Endothelial cell of umbilical vein (primary cell): ENCODE results near the gene HSP90AA1. TPM values are rescaled to one million over a fixed set of nuclear protein-coding genes. Genes with fewer than 3 reads are reported as not detected.

Experiments used
- BruUV-seq: library from RNA; stranded (reverse); fragments of 400-500 nt; replicated peaks from 2 replicates; lab custom pipeline; 2021; lab: Mats Ljungman, UMichigan
- CTCF ChIA-PET: fragments of 300-600, 350-600 bp; sonication (Branson Sonifier 250); formaldehyde crosslinking; loops from one replicate; lab custom pipeline; 2021; ENCODE audit warnings: antibody characterized with exemption, inconsistent platforms; lab: Charles Lee
- POLR2A ChIA-PET: fragments of 300-600, 350-600 bp; sonication (Branson Sonifier 250); formaldehyde crosslinking; loops from one replicate; lab custom pipeline; 2021; ENCODE audit warnings: antibody characterized with exemption, inconsistent platforms; lab: Charles Lee
- DNase-seq: peaks from one replicate; pipeline ENCODE4 v3.0.0-alpha.2; 2011; ENCODE audit warnings: low read depth, low spot score
- FAIRE-seq: peaks from 2 replicates; lab custom pipeline; 2011; peaks lifted over from hg19 to GRCh38; lab: Jason Lieb, UNC
- H2AFZ ChIP-seq: 2 replicates; pipeline ENCODE4 v1.6.0; 2012; ENCODE audit warnings: low read depth, low read length, control low read depth, inconsistent platforms
- H3K27ac ChIP-seq: 2 replicates; pipeline ENCODE4 v1.5.1; 2011; ENCODE audit warnings: low read depth, mild to moderate bottlenecking, control low read depth, low read length, moderate library complexity; ENCODE audit not compliant: insufficient read depth
- H3K27me3 ChIP-seq, 2 experiments: 2 replicates each; pipeline versions ENCODE4 v1.6.0 to v1.6.1; 2011; ENCODE audit warnings: low read length in 2 of 2, mixed read lengths in 1 of 2; ENCODE audit not compliant: control insufficient read depth in 2 of 2, insufficient read depth in 2 of 2
- H3K36me3 ChIP-seq, 2 experiments: 2 replicates in 1 of 2; 3 replicates in 1 of 2; pipeline ENCODE4 v1.5.1; 2011; ENCODE audit warnings: low read length in 2 of 2, mild to moderate bottlenecking in 1 of 2, moderate library complexity in 1 of 2; ENCODE audit not compliant: control insufficient read depth in 2 of 2, insufficient read depth in 2 of 2; ENCODE audit errors: extremely low read depth in 1 of 2
- H3K4me1 ChIP-seq: 3 replicates; pipeline ENCODE4 v1.5.1; 2011; ENCODE audit warnings: mild to moderate bottlenecking, low read length; ENCODE audit not compliant: control insufficient read depth, insufficient read depth; ENCODE audit errors: extremely low read depth
- H3K4me2 ChIP-seq: 2 replicates; pipeline ENCODE4 v1.6.1; 2011; ENCODE audit warnings: low read length, control low read depth, mixed read lengths; ENCODE audit not compliant: insufficient read depth
- H3K4me3 ChIP-seq, 3 experiments: fragments of 200-600 bp in 1 of 3; sonication (generic), shearing (Covaris generic) in 1 of 3; replicated peaks in 1 of 3; 2 replicates each; pipeline ENCODE4 v1.5.1; 2011 to 2016; ENCODE audit warnings: control low read depth in 3 of 3, low read length in 3 of 3, mild to moderate bottlenecking in 2 of 3, inconsistent platforms in 1 of 3, low read depth in 1 of 3, moderate library complexity in 1 of 3; ENCODE audit not compliant: insufficient read depth in 1 of 3
- H3K79me2 ChIP-seq: 2 replicates; pipeline ENCODE4 v1.6.0; 2012; ENCODE audit warnings: low read length, inconsistent platforms; ENCODE audit not compliant: control insufficient read depth, insufficient read depth
- H3K9ac ChIP-seq: replicated peaks from 2 replicates; pipeline ENCODE3; 2011; ENCODE audit warnings: low read length, control low read depth; ENCODE audit not compliant: insufficient read depth; ENCODE audit errors: extremely low read depth
- H3K9me1 ChIP-seq: replicated peaks from 3 replicates; pipeline ENCODE4 v1.6.0; 2011; ENCODE audit warnings: mild to moderate bottlenecking, low read length; ENCODE audit not compliant: control insufficient read depth, insufficient read depth; ENCODE audit errors: extremely low read depth
- H3K9me3 ChIP-seq: replicated peaks from 2 replicates; pipeline ENCODE4 v1.5.1; 2012; ENCODE audit warnings: low read length, inconsistent platforms; ENCODE audit not compliant: control insufficient read depth, insufficient read depth
- H4K20me1 ChIP-seq: replicated peaks from 2 replicates; pipeline ENCODE3; 2011; ENCODE audit warnings: mild to moderate bottlenecking, low read length; ENCODE audit not compliant: control insufficient read depth, insufficient read depth; ENCODE audit errors: extremely low read depth
- CTCF ChIP-seq, 2 donors: IDR thresholded peaks; 1 replicate in 1 of 2; 2 replicates in 1 of 2; pipeline ENCODE4 v1.5.1; 2011; ENCODE audit warnings: low read length in 2 of 2, mild to moderate bottlenecking in 2 of 2, moderate library complexity in 2 of 2, control low read depth in 1 of 2, inconsistent platforms in 1 of 2, low read depth in 1 of 2; ENCODE audit not compliant: insufficient read depth in 1 of 2; ENCODE audit errors: extremely low read depth in 1 of 2
- EZH2 ChIP-seq: IDR thresholded peaks from 2 replicates; pipeline ENCODE4 v1.6.1; 2012; ENCODE audit warnings: borderline replicate concordance, low read depth, mild to moderate bottlenecking, moderate library complexity, low read length, inconsistent platforms; ENCODE audit not compliant: severe bottlenecking
- FOS ChIP-seq: IDR thresholded peaks from 2 replicates; pipeline ENCODE4 v1.6.1; 2011; ENCODE audit warnings: mild to moderate bottlenecking, low read length, moderate library complexity, borderline replicate concordance; ENCODE audit not compliant: insufficient read depth
- GATA2 ChIP-seq: IDR thresholded peaks from 2 replicates; pipeline ENCODE4 v1.7.0; 2011; ENCODE audit warnings: low read depth, mild to moderate bottlenecking, moderate library complexity, mixed read lengths, low read length; ENCODE audit not compliant: insufficient read length, insufficient read depth
- JUN ChIP-seq: IDR thresholded peaks from 2 replicates; pipeline ENCODE4 v1.6.1; 2011; ENCODE audit warnings: borderline replicate concordance, low read depth; ENCODE audit not compliant: insufficient read length, insufficient read depth
- MAX ChIP-seq: IDR thresholded peaks from 2 replicates; pipeline ENCODE4 v1.6.1; 2011; ENCODE audit not compliant: insufficient read depth, insufficient read length
- MYC ChIP-seq: IDR thresholded peaks from one replicate; pipeline ENCODE4 v1.6.1; 2011; ENCODE audit warnings: mild to moderate bottlenecking, low read depth, low read length
- POLR2A ChIP-seq: IDR thresholded peaks from 2 replicates; pipeline ENCODE4 v1.6.1; 2012; ENCODE audit warnings: low read depth, mild to moderate bottlenecking, control low read depth, low read length
- POLR2AphosphoS5 ChIP-seq: IDR thresholded peaks from 2 replicates; pipeline ENCODE4 v1.6.1; 2012; ENCODE audit warnings: low read depth, mild to moderate bottlenecking, control low read depth, low read length, moderate library complexity; ENCODE audit not compliant: insufficient read depth
- dilution Hi-C: fragments of 300-500 bp; cut with MboI; formaldehyde crosslinking; loops from one replicate; pipeline ENCODE4 v1.15.0; 2019; ENCODE audit warnings: low sequenced_read_pairs; ENCODE audit not compliant: extremely low pct_ligation_motif_present
- intact Hi-C: fragments of 100-400 bp; cut with micrococcal nuclease; formaldehyde crosslinking; loops from one replicate; pipeline ENCODE4 v1.10.0; 2022
- polyA plus RNA-seq, 4 experiments: library from polyadenylated mRNA; depleted of rRNA in 3 of 4; stranded (reverse) in 3 of 4; unstranded in 1 of 4; fragments of >200 nt; gene quantifications; 2 replicates each; pipeline versions ENCODE4 v1.2.1 to v1.2.3, GENCODE V29; 2011 to 2012; ENCODE audit warnings: missing spikeins in 1 of 4
- total RNA-seq: library from RNA; stranded (reverse); gene quantifications from 2 replicates; pipeline ENCODE4 v1.2.3, GENCODE V29; 2021

Gene HSP90AA1
- total and polyA plus RNA-seq, 2 donors (not counting 3 experiments of a cell fraction or from before 2014, with no cell fraction given): 266 to 540 TPM

DNA sequence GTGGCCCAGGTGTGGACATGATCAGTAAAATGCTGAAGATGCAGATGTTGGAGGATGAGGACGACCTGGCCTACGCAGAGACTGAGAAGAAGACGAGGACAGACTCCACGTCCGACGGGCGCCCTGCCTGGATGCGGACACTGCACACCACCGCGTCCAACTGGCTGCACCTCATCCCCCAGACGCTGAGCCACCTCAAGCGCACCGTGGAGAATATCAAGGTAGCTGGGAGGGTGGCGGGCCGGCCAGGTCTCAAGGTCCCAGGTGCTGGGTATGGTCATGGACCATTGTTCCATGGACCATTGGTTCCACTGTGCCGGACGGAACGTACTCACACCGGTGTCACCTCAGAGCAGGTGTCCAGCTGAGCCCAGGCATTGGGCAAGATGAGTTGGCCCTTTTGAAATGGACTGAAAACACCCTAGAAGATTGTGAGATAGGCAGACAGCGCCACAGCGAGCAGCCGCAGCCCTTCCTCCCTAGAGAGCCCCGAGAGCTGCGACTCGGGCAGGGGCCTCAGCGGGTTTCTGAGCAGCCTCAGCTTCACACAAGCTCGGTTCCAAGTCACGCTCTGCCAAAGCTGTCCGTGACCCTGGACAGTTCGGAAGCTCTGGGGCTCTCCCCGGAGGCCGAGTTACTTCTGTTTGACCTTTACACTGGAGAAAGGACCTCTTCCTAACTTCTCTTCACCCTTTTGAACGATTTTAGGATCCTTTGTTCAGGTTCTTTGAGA, 38.9 kb downstream of the HSP90AA1 start:
- dilution Hi-C loops (no loop called here), intact Hi-C loops (loop anchor here (2.0 kb wide), 1 partner anchor 49 kb away; no protein-coding TSS in a partner anchor)
- ChIA-PET POLR2A (interaction anchor here (0.6 kb wide), 1 partner anchor 11 kb away, joined by 5 read pairs; no protein-coding TSS in a partner anchor), CTCF (interaction anchor here (1.0 to 1.9 kb wide), 3 partner anchors 16 to 266 kb away, joined by 3 to 5 read pairs (median 4); no protein-coding TSS in a partner anchor)
- no peak overlapping the region for H3K27ac ChIP-seq
- no peaks in the 10 kb centered on the region for H3K79me2 ChIP-seq
- no TSS peak for BruUV-seq
- FAIRE-seq (no peak), DNase-seq (no peak)
- no peaks in the 10 kb centered on the region for H4K20me1 ChIP-seq
- H3K4me2 ChIP-seq: no peak overlapping the region
- H3K4me3 ChIP-seq: no peak overlapping the region
- no peak overlapping the region for H3K9ac ChIP-seq
- no peak for TF ChIP-seq POLR2AphosphoS5
- TF ChIP-seq POLR2A: no peak
- TF ChIP-seq FOS: no peak
- no peak for TF ChIP-seq GATA2
- no peak for TF ChIP-seq EZH2
- TF ChIP-seq MAX: no peak
- TF ChIP-seq MYC: no peak
- no peak for TF ChIP-seq CTCF (IDR thresholded peaks at IDR 0.05; ENCODE audit: extremely low read depth in 1 of 2, insufficient read depth in 1 of 2, low read depth in 1 of 2, low read length in 2 of 2)
- no peak for TF ChIP-seq JUN
- no peaks in the 10 kb centered on the region for H3K27me3 ChIP-seq
- H3K4me1 ChIP-seq: no peaks in the 10 kb centered on the region
- no peaks in the 10 kb centered on the region for H3K9me3 ChIP-seq
- H2AFZ ChIP-seq: no peak overlapping the region
- no peaks in the 10 kb centered on the region for H3K9me1 ChIP-seq
- H3K36me3 ChIP-seq: peaks cover 22 to 66% of the 10 kb centered on the region in 2 experiments
